Bone marrow (tissue), 2 donors: ENCODE data around the gene CTSH.

Source experiments
- DNase-seq, 2 donors: peaks; one replicate each; lab custom pipeline; 2025; lab: John Stamatoyannopoulos, UW

CTSH gene

GRCh38 chr15:78944669-78945407 is at the start of gene CTSH:
Gene CTSH (minus strand): TSS chr15:78945046. CDS start chr15:78944981, 65 bp downstream.
- DNase-seq: peak in 1 of 2 donors; percentile 54

GRCh38 chr15:78993931-78994530 is 49.2 kb upstream of the CTSH start:
- DNase-seq: no peak

- no peak for DNase-seq
Measured at GRCh38 chr15:78993257-78993930, 48.5 kb upstream of the CTSH start.

GRCh38 chr15:78992416-78993256 is 47.8 kb upstream of the CTSH start:
- no peak for DNase-seq

GRCh38 chr15:78991879-78992278 is 47.0 kb upstream of the CTSH start:
- DNase-seq: no peak

- DNase-seq: no peak
Measured at GRCh38 chr15:78991476-78991875, 46.6 kb upstream of the CTSH start.

- DNase-seq: no peak
Measured at GRCh38 chr15:78990278-78990677, 45.4 kb upstream of the CTSH start.

GRCh38 chr15:78989701-78990240 is 44.9 kb upstream of the CTSH start:
- DNase-seq: no peak

- peak in 1 of 2 donors; percentile 40 for DNase-seq
Measured at GRCh38 chr15:78988361-78988911, 43.6 kb upstream of the CTSH start.

GRCh38 chr15:78987556-78988360 is 42.9 kb upstream of the CTSH start:
- DNase-seq: no peak

GRCh38 chr15:78985859-78986475 is 41.1 kb upstream of the CTSH start:
- no peak for DNase-seq

GRCh38 chr15:78984041-78984440 is 39.2 kb upstream of the CTSH start:
- no peak for DNase-seq

- no peak for DNase-seq
Measured at GRCh38 chr15:78983146-78983918, 38.5 kb upstream of the CTSH start.

- no peak for DNase-seq
Measured at GRCh38 chr15:78982736-78983135, 37.9 kb upstream of the CTSH start.

- no peak for DNase-seq
Measured at GRCh38 chr15:78981532-78982313, 36.9 kb upstream of the CTSH start.

GRCh38 chr15:78979456-78980320 is 34.8 kb upstream of the CTSH start:
- no peak for DNase-seq

GRCh38 chr15:78978601-78979179 is 33.8 kb upstream of the CTSH start:
- DNase-seq: no peak
